SK-N-SH (cell line): ENCODE data around the gene PCOLCE2.

Experiments used
- CTCF ChIP-seq: fragments of 200-600 bp; sonication (generic); IDR thresholded peaks from 2 replicates; pipeline ENCODE4 v1.6.1; 2017; ENCODE audit warnings: antibody characterized with exemption, mild to moderate bottlenecking, moderate library complexity
- EP300 ChIP-seq, 2 experiments: IDR thresholded peaks; 2 replicates each; pipeline versions ENCODE4 v1.4.0 to v1.6.1; 2012; ENCODE audit warnings: borderline replicate concordance in 1 of 2, low read depth in 1 of 2, low read length in 1 of 2
- EZH2phosphoT487 ChIP-seq: fragments of 200-600 bp; sonication (generic); IDR thresholded peaks from 2 replicates; pipeline ENCODE4 v1.6.1; 2017; ENCODE audit warnings: low read depth, mixed run types, mild to moderate bottlenecking, antibody characterized with exemption, moderate library complexity, borderline replicate concordance
- FOXM1 ChIP-seq: IDR thresholded peaks from 2 replicates; pipeline ENCODE4 v1.4.0; 2012; ENCODE audit warnings: low read depth, mild to moderate bottlenecking
- GABPA ChIP-seq: IDR thresholded peaks from 2 replicates; pipeline ENCODE4 v1.4.0; 2012; ENCODE audit warnings: low read depth, mild to moderate bottlenecking
- POLR2AphosphoS5 ChIP-seq: IDR thresholded peaks from 2 replicates; pipeline ENCODE4 v1.6.1; 2012; ENCODE audit warnings: low read depth, low read length
- TAF1 ChIP-seq: IDR thresholded peaks from 2 replicates; pipeline ENCODE4 v1.6.1; 2012; ENCODE audit warnings: low read depth, mild to moderate bottlenecking, low read length, moderate library complexity, borderline replicate concordance

- no peak for TF ChIP-seq CTCF
- no peak for TF ChIP-seq EP300 (IDR thresholded peaks at IDR 0.05; ENCODE audit: borderline replicate concordance in 1 of 2, low read depth in 1 of 2, low read length in 1 of 2)
- no peak for TF ChIP-seq POLR2AphosphoS5
- TF ChIP-seq GABPA, result no peak
- no peak for TF ChIP-seq TAF1
- TF ChIP-seq FOXM1, result no peak
- no peak for TF ChIP-seq EZH2phosphoT487
These were observed 120.5 kb downstream of the PCOLCE2 start for GRCh38 chr3:142768338-142768737.
